Measurements from ENCODE around the gene FGR.

Gene FGR

GRCh38 chr1:27659497-27660299 is 24.7 kb upstream of the FGR start:
- DNase-seq = peak; percentile 85 to 91

GRCh38 chr1:27658951-27659496 is 24.0 kb upstream of the FGR start:
- DNase-seq = peak; percentile 24 to 61

- DNase-seq = peak; percentile 92 to 98
These were observed 21.3 kb upstream of the FGR start for GRCh38 chr1:27656157-27656893.

- peak; percentile 60 to 85 for DNase-seq
These were observed 20.4 kb upstream of the FGR start for GRCh38 chr1:27655151-27655937.

GRCh38 chr1:27652111-27652864 is 17.3 kb upstream of the FGR start:
- DNase-seq = peak; percentile 36 to 39

- DNase-seq = peak; percentile 81 to 91
These were observed 15.7 kb upstream of the FGR start for GRCh38 chr1:27650539-27651175.

- no peak for DNase-seq
These were observed 15.2 kb upstream of the FGR start for GRCh38 chr1:27650171-27650538.

GRCh38 chr1:27649306-27649635 is 14.3 kb upstream of the FGR start:
- no peak for DNase-seq

- DNase-seq = no peak
These were observed 13.8 kb upstream of the FGR start for GRCh38 chr1:27648602-27649305.

GRCh38 chr1:27647328-27647727 is 12.3 kb upstream of the FGR start:
- DNase-seq = no peak

- no peak for DNase-seq
These were observed 11.7 kb upstream of the FGR start for GRCh38 chr1:27646676-27647075.

- no peak for DNase-seq
These were observed 10.1 kb upstream of the FGR start for GRCh38 chr1:27645071-27645415.

- DNase-seq = no peak
These were observed 9.5 kb upstream of the FGR start for GRCh38 chr1:27644369-27645070.

- peak; percentile 61 to 65 for DNase-seq
These were observed 8.8 kb upstream of the FGR start for GRCh38 chr1:27643600-27644368.

GRCh38 chr1:27640514-27640913 is 5.5 kb upstream of the FGR start:
- peak; percentile 55 to 65 for DNase-seq

GRCh38 chr1:27638805-27639204 is 3.8 kb upstream of the FGR start:
- DNase-seq = no peak

- no peak for DNase-seq
These were observed 3.2 kb upstream of the FGR start for GRCh38 chr1:27638047-27638734.

GRCh38 chr1:27635396-27636142 is 584 bp upstream of the FGR start:
- DNase-seq = peak; percentile 18 to 68

All from inflammatory macrophage (primary cell).